ENCODE data around the gene CRELD2.

- TF ChIP-seq CTCF (IDR thresholded peaks at IDR 0.05; ENCODE audit: low read length): no peak
- no peak for TF ChIP-seq EZH2 (IDR thresholded peaks at IDR 0.05; ENCODE audit: borderline replicate concordance, low read length)
Observed at GRCh38 chr22:49887702-49888101, 30.7 kb upstream of the CRELD2 start.

Measured in OCI-LY1 (cell line).